ENCODE measurements around the gene GAS6.

GAS6 gene

DNA sequence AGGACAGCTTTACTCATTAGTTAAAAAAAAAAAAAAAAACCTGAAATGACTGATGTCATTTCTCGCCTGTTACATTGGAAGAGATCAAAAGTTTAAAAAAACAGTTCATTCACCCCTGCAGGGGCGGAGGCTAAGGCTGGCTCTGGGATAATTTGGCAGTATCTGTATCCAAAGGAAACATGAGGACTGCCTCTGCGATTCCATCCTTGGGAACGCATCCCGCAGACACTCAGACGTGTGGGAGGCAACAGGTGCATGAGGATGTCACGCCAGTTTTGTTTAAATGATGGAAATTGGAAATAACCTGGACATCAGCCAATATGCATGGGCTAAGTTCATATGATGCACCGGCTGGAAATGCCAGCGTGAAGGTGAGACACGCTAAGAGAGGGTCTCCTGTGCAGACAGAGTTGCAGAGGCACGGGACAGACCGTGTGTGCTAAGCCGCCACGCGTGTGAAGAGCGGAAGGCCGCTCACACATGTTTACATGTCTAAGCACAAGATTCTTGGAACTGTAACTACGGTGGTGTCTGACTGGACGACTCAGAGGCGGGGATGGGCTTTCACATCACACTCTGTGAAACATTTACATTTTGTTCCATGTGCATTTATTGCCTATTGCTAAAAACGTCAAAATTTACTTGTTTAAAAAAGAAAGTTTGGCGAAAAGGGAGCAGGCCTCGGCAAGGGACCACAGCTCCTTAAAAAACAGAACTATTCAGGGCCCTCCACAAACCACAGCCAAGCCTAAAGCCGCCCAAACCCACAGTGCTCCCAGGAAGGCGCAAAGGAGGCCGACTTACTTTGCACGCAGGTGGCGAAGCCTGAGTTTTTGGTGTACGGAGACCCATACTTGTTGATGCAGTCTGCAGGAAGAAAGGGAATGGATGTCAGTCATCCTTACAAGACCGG lies 17.9 kb downstream of the GAS6 start:
- Mint-ChIP-seq H3K27me3 (ENCODE audit: low read depth) (no peaks in the 10 kb centered on the region), H3K27ac (peak overlapping the region; percentile 52), H3K36me3 (ENCODE audit: low read depth) (no peaks in the 10 kb centered on the region), H3K4me3 (peak overlapping the region; percentile 28), H3K4me1 (ENCODE audit: low read depth) (peaks cover 27% of the 10 kb centered on the region), H3K9me3 (no peaks in the 10 kb centered on the region)

- H3K4me1 Mint-ChIP-seq (ENCODE audit: low read depth): peaks cover 27% of the 10 kb centered on the region
- no peaks in the 10 kb centered on the region for H3K27me3 Mint-ChIP-seq (ENCODE audit: low read depth)
- no peaks in the 10 kb centered on the region for H3K9me3 Mint-ChIP-seq
- no peak overlapping the region for H3K4me3 Mint-ChIP-seq
- H3K27ac Mint-ChIP-seq: no peak overlapping the region
- no peaks in the 10 kb centered on the region for H3K36me3 Mint-ChIP-seq (ENCODE audit: low read depth)
Observed at GRCh38 chr13:113845055-113845454, 18.8 kb downstream of the GAS6 start.

- no peaks in the 10 kb centered on the region for H3K36me3 Mint-ChIP-seq (ENCODE audit: low read depth)
- H3K9me3 Mint-ChIP-seq: no peaks in the 10 kb centered on the region
- H3K4me1 Mint-ChIP-seq (ENCODE audit: low read depth): peaks cover 27% of the 10 kb centered on the region
- no peak overlapping the region for H3K4me3 Mint-ChIP-seq
- H3K27ac Mint-ChIP-seq: peak overlapping the region; percentile 34
- no peaks in the 10 kb centered on the region for H3K27me3 Mint-ChIP-seq (ENCODE audit: low read depth)
Observed at GRCh38 chr13:113843864-113844556, 19.9 kb downstream of the GAS6 start.

GRCh38 chr13:113843063-113843654 lies 20.7 kb downstream of the GAS6 start:
- Mint-ChIP-seq H3K9me3 (no peaks in the 10 kb centered on the region), H3K27me3 (ENCODE audit: low read depth) (no peaks in the 10 kb centered on the region), H3K4me1 (ENCODE audit: low read depth) (peaks cover 27% of the 10 kb centered on the region), H3K4me3 (no peak overlapping the region), H3K36me3 (ENCODE audit: low read depth) (no peaks in the 10 kb centered on the region), H3K27ac (no peak overlapping the region)

GRCh38 chr13:113842336-113843062 lies 21.4 kb downstream of the GAS6 start:
- H3K27me3 Mint-ChIP-seq (ENCODE audit: low read depth): no peaks in the 10 kb centered on the region
- no peaks in the 10 kb centered on the region for H3K9me3 Mint-ChIP-seq
- H3K27ac Mint-ChIP-seq: no peak overlapping the region
- peaks cover 28% of the 10 kb centered on the region for H3K4me1 Mint-ChIP-seq (ENCODE audit: low read depth)
- no peaks in the 10 kb centered on the region for H3K36me3 Mint-ChIP-seq (ENCODE audit: low read depth)
- no peak overlapping the region for H3K4me3 Mint-ChIP-seq

DNA sequence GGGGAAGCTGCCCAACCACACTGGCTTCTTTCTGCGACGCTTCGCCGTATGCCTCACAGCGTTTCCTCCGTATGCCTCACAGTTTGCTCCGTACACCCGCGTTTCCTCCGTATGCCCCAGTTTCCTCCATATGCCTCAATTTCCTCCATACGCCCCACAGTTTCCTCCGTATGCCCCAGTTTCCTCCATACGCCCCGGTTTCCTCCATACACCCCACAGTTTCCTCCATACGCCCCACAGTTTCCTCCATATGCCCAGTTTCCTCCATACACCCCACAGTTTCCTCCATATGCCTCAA lies 22.6 kb downstream of the GAS6 start:
- no peak overlapping the region for H3K4me3 Mint-ChIP-seq
- H3K27ac Mint-ChIP-seq: peak overlapping the region; percentile 17
- H3K27me3 Mint-ChIP-seq (ENCODE audit: low read depth): no peaks in the 10 kb centered on the region
- no peaks in the 10 kb centered on the region for H3K36me3 Mint-ChIP-seq (ENCODE audit: low read depth)
- peaks cover 30% of the 10 kb centered on the region for H3K4me1 Mint-ChIP-seq (ENCODE audit: low read depth)
- no peaks in the 10 kb centered on the region for H3K9me3 Mint-ChIP-seq

- Mint-ChIP-seq H3K27me3 (ENCODE audit: low read depth) (no peaks in the 10 kb centered on the region), H3K36me3 (ENCODE audit: low read depth) (no peaks in the 10 kb centered on the region), H3K9me3 (no peaks in the 10 kb centered on the region), H3K4me1 (ENCODE audit: low read depth) (peaks cover 25% of the 10 kb centered on the region), H3K27ac (no peak overlapping the region), H3K4me3 (no peak overlapping the region)
Observed at GRCh38 chr13:113840541-113841352, 23.1 kb downstream of the GAS6 start.

DNA sequence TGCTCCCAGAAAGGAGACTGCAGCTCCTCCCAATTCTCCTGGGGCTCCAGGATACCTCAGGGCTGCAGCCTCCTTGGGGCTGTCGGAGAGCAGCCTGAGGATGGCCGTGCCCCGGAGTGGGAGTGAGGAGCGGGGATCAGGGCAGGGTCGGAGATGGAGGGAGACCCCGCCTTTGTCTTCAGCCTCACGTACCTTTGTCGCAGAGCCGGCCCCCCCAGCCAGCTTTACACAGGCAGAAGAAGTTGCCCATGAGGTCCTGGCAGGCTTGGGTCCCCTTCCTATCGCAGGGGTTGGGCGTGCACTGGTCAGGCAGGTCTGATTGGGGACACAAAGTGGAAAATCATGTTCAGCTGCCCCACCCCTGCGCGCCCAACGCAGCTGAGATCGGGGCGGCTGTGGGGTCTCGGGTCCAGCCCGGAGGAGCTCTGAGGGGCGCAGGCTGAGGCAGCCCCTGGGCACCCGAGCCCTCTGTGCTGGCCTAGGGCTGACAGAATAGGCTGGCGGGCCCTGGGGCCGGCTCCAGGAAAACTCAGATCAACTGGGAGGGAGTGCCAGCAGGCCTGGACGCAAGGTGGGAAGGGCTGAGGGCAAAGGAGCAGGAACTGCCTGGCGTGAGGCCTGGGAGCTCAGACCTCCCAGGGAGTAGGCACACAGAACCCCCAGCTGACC lies 24.2 kb downstream of the GAS6 start:
- H3K27ac Mint-ChIP-seq: no peak overlapping the region
- H3K36me3 Mint-ChIP-seq (ENCODE audit: low read depth): no peaks in the 10 kb centered on the region
- no peaks in the 10 kb centered on the region for H3K9me3 Mint-ChIP-seq
- H3K4me1 Mint-ChIP-seq (ENCODE audit: low read depth): peaks cover 22% of the 10 kb centered on the region
- H3K4me3 Mint-ChIP-seq: no peak overlapping the region
- H3K27me3 Mint-ChIP-seq (ENCODE audit: low read depth): no peaks in the 10 kb centered on the region

- H3K36me3 Mint-ChIP-seq (ENCODE audit: low read depth): no peaks in the 10 kb centered on the region
- no peak overlapping the region for H3K4me3 Mint-ChIP-seq
- peaks cover 16% of the 10 kb centered on the region for H3K4me1 Mint-ChIP-seq (ENCODE audit: low read depth)
- no peaks in the 10 kb centered on the region for H3K27me3 Mint-ChIP-seq (ENCODE audit: low read depth)
- no peak overlapping the region for H3K27ac Mint-ChIP-seq
- no peaks in the 10 kb centered on the region for H3K9me3 Mint-ChIP-seq
Observed at GRCh38 chr13:113838711-113839201, 25.1 kb downstream of the GAS6 start.

DNA sequence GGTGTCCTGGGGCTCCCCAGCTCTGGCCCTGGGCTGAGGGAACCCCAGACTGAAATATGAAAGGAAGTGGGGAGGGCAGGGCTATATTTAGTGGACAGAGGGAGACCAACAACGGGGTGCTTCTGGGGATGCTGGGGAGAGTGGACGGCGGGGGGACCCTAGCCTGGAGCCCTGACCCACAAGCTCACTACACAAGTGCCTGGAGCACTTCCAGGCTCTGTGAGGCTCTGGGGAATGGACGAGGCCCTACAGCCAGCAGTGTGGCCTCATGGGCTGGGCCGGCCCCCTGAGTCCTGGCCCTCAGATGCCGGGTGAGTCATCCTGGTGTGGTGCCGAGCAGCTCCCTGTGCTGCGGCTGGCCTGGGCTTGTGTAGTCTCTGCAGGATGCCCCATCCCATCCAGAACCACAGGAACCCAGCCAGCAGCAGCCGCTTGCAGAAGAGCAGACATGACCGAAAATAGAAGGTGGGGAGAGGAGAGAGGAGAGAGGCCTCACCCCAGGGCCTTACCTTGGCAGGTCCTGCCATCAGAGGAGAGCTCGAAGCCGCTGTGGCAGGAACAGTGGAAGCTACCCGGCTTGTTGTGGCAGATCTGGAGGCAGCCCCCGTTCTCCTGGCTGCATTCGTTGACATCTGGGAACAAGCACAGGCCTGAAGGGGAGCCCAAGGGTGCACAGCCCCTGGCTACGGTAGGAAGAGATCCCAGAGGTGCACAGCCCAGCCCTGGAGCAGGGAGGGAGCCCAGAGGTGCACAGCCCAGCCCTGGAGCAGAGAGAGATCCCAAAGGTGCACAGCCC lies 26.1 kb downstream of the GAS6 start:
- Mint-ChIP-seq H3K4me1 (ENCODE audit: low read depth) (peaks cover 15% of the 10 kb centered on the region), H3K4me3 (no peak overlapping the region), H3K36me3 (ENCODE audit: low read depth) (no peaks in the 10 kb centered on the region), H3K27me3 (ENCODE audit: low read depth) (no peaks in the 10 kb centered on the region), H3K27ac (peak overlapping the region; percentile 65), H3K9me3 (no peaks in the 10 kb centered on the region)

- H3K9me3 Mint-ChIP-seq: no peaks in the 10 kb centered on the region
- H3K4me1 Mint-ChIP-seq (ENCODE audit: low read depth): peaks cover 13% of the 10 kb centered on the region
- H3K36me3 Mint-ChIP-seq (ENCODE audit: low read depth): no peaks in the 10 kb centered on the region
- H3K27me3 Mint-ChIP-seq (ENCODE audit: low read depth): no peaks in the 10 kb centered on the region
- no peak overlapping the region for H3K4me3 Mint-ChIP-seq
- H3K27ac Mint-ChIP-seq: peak overlapping the region; percentile 65
Observed at GRCh38 chr13:113836768-113837559, 26.9 kb downstream of the GAS6 start.
